SU-DHL-6 (cell line): ENCODE measurements around the gene MAST4.

Experiments
- H2AFZ ChIP-seq: fragments of 200-600 bp; sonication (generic); 2 replicates; pipeline ENCODE4 v1.6.1; 2014; ENCODE audit warnings: low read depth, mild to moderate bottlenecking, moderate library complexity, mixed read lengths, antibody characterized with exemption, low read length; ENCODE audit not compliant: severe bottlenecking
- H3F3A ChIP-seq: fragments of 200-600 bp; shearing (Covaris generic); 2 replicates; pipeline ENCODE4 v1.6.0; 2016; ENCODE audit warnings: antibody characterized with exemption, mild to moderate bottlenecking; ENCODE audit not compliant: insufficient read depth
- H3K27ac ChIP-seq: fragments of 200-600 bp; sonication (generic); 2 replicates; pipeline ENCODE4 v1.5.1; 2016; ENCODE audit warnings: low read depth, mild to moderate bottlenecking, low read length, moderate library complexity, mixed read lengths
- H3K27me3 ChIP-seq: fragments of 200-600 bp; sonication (generic), shearing (Covaris generic); 2 replicates; pipeline ENCODE4 v1.6.0; 2014; ENCODE audit warnings: mild to moderate bottlenecking, low read length
- H3K36me3 ChIP-seq: fragments of 200-600 bp; sonication (generic); 2 replicates; pipeline ENCODE4 v1.6.1; 2014; ENCODE audit warnings: mild to moderate bottlenecking, low read length, mixed read lengths
- H3K4me2 ChIP-seq: fragments of 300-600, 200-600 bp; shearing (Covaris generic), sonication (generic); 2 replicates; pipeline ENCODE4 v1.6.0; 2014; ENCODE audit warnings: low read length, low read depth, mild to moderate bottlenecking; ENCODE audit not compliant: poor library complexity, severe bottlenecking
- H3K4me3 ChIP-seq: fragments of 200-600 bp; sonication (generic); 2 replicates; pipeline ENCODE4 v1.5.1; 2014; ENCODE audit warnings: antibody characterized with exemption, low read length, mild to moderate bottlenecking, mixed read lengths; ENCODE audit not compliant: insufficient read depth, poor library complexity, severe bottlenecking
- H3K79me2 ChIP-seq: fragments of 200-600 bp; sonication (generic); 2 replicates; pipeline ENCODE4 v1.6.1; 2014; ENCODE audit warnings: mild to moderate bottlenecking, low read length, moderate library complexity; ENCODE audit not compliant: insufficient read depth
- H3K9ac ChIP-seq: fragments of 200-600 bp; sonication (generic); 2 replicates; pipeline ENCODE4 v1.7.0; 2014; ENCODE audit warnings: mild to moderate bottlenecking, low read length
- H3K9me2 ChIP-seq: fragments of 200-600 bp; sonication (generic); replicated peaks from 2 replicates; pipeline ENCODE4 v1.6.1; 2014; ENCODE audit warnings: low read length; ENCODE audit not compliant: insufficient read depth
- H3K9me3 ChIP-seq: fragments of 200-600 bp; sonication (generic); 2 replicates; pipeline ENCODE4 v1.6.1; 2014; ENCODE audit warnings: low read length, mixed read lengths; ENCODE audit not compliant: insufficient read depth
- H4K20me1 ChIP-seq: fragments of 200-600 bp; sonication (generic); 2 replicates; pipeline ENCODE4 v1.6.1; 2014; ENCODE audit warnings: low read depth, mild to moderate bottlenecking, antibody characterized with exemption, low read length, moderate library complexity, mixed read lengths
- EZH2phosphoT487 ChIP-seq: fragments of 200-600 bp; sonication (generic), shearing (Covaris generic); conservative IDR thresholded peaks from 2 replicates; pipeline ENCODE4 v1.6.1; 2018; ENCODE audit warnings: mild to moderate bottlenecking, antibody characterized with exemption, low read length, moderate library complexity, mixed read lengths
- TF ChIP-seq, protein P1 (sequence below): fragments of 200-600 bp; sonication (generic); IDR thresholded peaks from one replicate; pipeline ENCODE4 v1.5.1; 2017; ENCODE audit warnings: antibody characterized with exemption, mild to moderate bottlenecking, low read length, moderate library complexity; ENCODE audit not compliant: insufficient read depth, poor library complexity, severe bottlenecking

Gene MAST4

DNA sequence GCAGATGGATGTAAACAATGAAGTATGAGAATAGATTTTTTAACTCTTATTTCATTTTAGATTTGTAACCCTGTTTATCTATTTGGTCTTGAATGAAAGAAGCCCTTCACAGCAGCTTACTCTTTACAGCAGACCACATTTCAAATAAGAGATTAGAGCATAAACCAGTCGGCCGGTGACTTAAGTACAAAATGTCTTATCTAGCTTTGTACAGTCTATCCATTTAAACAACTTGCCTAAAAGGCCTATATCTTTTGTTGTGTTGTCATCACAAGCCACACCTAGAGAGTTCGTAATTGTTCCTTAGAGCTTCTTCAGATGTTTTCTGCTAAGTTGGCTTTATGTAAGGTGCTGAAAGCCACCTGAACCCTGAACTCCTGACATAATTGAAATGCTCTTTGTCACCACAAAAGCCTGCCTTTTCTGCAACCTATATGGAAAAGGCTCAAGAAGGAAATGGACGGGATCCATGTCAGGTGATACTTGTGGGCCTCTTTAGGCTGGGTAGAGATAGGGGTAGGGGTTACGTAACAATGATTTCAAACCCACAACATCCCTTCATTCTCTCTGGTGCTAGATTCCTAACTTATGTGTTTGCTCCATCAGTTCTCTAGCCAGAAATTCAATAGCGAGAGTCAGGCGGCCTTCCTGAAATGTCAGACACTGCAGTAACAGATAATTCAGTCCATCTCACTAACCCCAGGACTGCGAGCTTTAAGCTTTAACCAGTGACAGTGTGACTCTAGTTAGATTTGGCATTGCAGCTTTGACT, 437.9 kb downstream of the MAST4 start:
- H3K79me2 ChIP-seq: no peaks in the 10 kb centered on the region
- no peak overlapping the region for H3K9ac ChIP-seq
- TF ChIP-seq, protein P1, sequence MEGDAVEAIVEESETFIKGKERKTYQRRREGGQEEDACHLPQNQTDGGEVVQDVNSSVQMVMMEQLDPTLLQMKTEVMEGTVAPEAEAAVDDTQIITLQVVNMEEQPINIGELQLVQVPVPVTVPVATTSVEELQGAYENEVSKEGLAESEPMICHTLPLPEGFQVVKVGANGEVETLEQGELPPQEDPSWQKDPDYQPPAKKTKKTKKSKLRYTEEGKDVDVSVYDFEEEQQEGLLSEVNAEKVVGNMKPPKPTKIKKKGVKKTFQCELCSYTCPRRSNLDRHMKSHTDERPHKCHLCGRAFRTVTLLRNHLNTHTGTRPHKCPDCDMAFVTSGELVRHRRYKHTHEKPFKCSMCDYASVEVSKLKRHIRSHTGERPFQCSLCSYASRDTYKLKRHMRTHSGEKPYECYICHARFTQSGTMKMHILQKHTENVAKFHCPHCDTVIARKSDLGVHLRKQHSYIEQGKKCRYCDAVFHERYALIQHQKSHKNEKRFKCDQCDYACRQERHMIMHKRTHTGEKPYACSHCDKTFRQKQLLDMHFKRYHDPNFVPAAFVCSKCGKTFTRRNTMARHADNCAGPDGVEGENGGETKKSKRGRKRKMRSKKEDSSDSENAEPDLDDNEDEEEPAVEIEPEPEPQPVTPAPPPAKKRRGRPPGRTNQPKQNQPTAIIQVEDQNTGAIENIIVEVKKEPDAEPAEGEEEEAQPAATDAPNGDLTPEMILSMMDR: no peak
- no peak for TF ChIP-seq EZH2phosphoT487
- H4K20me1 ChIP-seq: no peaks in the 10 kb centered on the region
- no peaks in the 10 kb centered on the region for H3K27me3 ChIP-seq
- H2AFZ ChIP-seq: no peak overlapping the region
- H3K4me3 ChIP-seq: no peak overlapping the region
- H3K9me2 ChIP-seq: no peaks in the 10 kb centered on the region
- H3K4me2 ChIP-seq: no peak overlapping the region
- H3K36me3 ChIP-seq: no peaks in the 10 kb centered on the region
- no peak overlapping the region for H3K27ac ChIP-seq
- no peaks in the 10 kb centered on the region for H3K9me3 ChIP-seq
- H3F3A ChIP-seq: no peaks in the 10 kb centered on the region

DNA sequence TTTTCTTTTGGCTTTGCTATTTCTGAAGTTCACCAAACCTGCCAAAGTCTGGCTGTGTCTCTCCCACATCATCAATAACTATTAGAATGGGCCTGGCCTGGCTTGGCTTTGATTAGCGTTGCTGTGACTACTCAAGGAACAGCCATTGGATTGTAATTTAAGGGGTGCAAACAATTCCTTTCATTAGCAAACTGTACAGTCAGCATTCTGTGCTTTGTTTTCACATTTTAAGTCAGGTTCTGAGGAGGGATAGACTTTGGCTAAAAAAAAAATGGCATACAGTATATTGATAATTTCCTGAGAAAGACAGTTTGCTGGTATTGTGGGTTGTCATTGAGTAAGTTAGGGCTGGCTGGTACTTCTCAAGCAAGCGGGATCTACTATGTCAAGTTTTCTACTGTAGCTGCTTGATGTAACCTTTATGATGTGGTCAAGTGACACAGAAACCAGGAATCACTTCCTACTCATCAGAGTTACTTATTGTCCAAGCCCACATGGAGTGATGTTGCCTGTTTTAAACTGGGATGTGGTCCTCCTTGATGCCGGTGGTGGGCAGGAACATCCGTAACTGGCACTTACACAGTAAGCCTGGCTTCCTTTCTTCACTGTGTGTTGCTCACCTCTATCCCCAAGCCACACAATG, 439.0 kb downstream of the MAST4 start:
- no peak overlapping the region for H3K9ac ChIP-seq
- H3K27me3 ChIP-seq: no peaks in the 10 kb centered on the region
- no peak overlapping the region for H3K27ac ChIP-seq
- no peaks in the 10 kb centered on the region for H4K20me1 ChIP-seq
- no peaks in the 10 kb centered on the region for H3K9me3 ChIP-seq
- H3K79me2 ChIP-seq: no peaks in the 10 kb centered on the region
- no peak overlapping the region for H3K4me3 ChIP-seq
- H3K4me2 ChIP-seq: no peak overlapping the region
- H2AFZ ChIP-seq: no peak overlapping the region
- H3F3A ChIP-seq: no peaks in the 10 kb centered on the region
- no peaks in the 10 kb centered on the region for H3K9me2 ChIP-seq
- TF ChIP-seq EZH2phosphoT487: no peak
- TF ChIP-seq, protein P1: no peak
- no peaks in the 10 kb centered on the region for H3K36me3 ChIP-seq

DNA sequence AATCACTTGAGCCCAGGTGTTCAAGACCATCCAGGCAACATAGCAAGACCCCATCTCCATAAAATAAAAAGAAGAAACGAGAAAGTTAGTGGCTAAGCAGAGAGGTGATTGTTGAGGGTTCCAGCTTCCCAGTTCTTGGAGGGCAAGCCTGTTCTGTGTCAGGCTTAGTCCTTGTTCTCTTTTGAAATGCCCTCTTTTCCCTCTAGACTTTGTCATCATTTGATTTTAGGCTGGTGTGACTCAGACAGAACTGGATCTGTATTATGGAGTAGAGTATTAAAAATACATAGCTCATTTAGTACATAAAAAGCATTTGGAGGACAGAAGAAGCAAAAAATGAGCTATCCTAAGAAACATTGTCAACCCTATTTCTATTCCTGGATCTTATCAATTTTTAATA, 441.0 kb downstream of the MAST4 start:
- no peaks in the 10 kb centered on the region for H3K36me3 ChIP-seq
- no peak overlapping the region for H3K4me2 ChIP-seq
- H3K27ac ChIP-seq: no peak overlapping the region
- no peaks in the 10 kb centered on the region for H3F3A ChIP-seq
- H3K79me2 ChIP-seq: no peaks in the 10 kb centered on the region
- no peak overlapping the region for H3K4me3 ChIP-seq
- H4K20me1 ChIP-seq: no peaks in the 10 kb centered on the region
- H3K9me2 ChIP-seq: no peaks in the 10 kb centered on the region
- no peaks in the 10 kb centered on the region for H3K9me3 ChIP-seq
- H3K9ac ChIP-seq: no peak overlapping the region
- no peaks in the 10 kb centered on the region for H3K27me3 ChIP-seq
- TF ChIP-seq, protein P1: no peak
- no peak overlapping the region for H2AFZ ChIP-seq
